Kidney epithelial cell (primary cell): ENCODE results near the gene RNF213. TPM values are rescaled to one million over a fixed set of nuclear protein-coding genes. Genes with fewer than 3 reads are reported as not detected.

Source experiments
- DNase-seq: peaks from one replicate; pipeline ENCODE4 v3.0.0-alpha.2; 2010; ENCODE audit warnings: low read depth
- H3K27me3 ChIP-seq: 2 replicates; pipeline ENCODE4 v1.6.0; 2011; ENCODE audit warnings: low read length; ENCODE audit not compliant: control insufficient read depth, insufficient read depth
- H3K36me3 ChIP-seq: 2 replicates; pipeline ENCODE4 v1.5.1; 2011; ENCODE audit warnings: low read length; ENCODE audit not compliant: control insufficient read depth, insufficient read depth
- H3K4me3 ChIP-seq: 2 replicates; pipeline ENCODE4 v1.5.1; 2011; ENCODE audit warnings: low read depth, mild to moderate bottlenecking, control low read depth, low read length
- CTCF ChIP-seq: IDR thresholded peaks from 2 replicates; pipeline ENCODE4 v1.5.1; 2011; ENCODE audit warnings: mild to moderate bottlenecking, moderate library complexity, low read length, control low read depth, inconsistent platforms; ENCODE audit not compliant: insufficient read depth, poor library complexity, severe bottlenecking
- total RNA-seq: library from RNA; depleted of rRNA; stranded (reverse); fragments of >200 nt; gene quantifications from 2 replicates; pipeline ENCODE4 v1.2.3, GENCODE V29; 2015

The RNF213 gene
- total RNA-seq, 1 donor from 2014 or later: 111 TPM

DNA sequence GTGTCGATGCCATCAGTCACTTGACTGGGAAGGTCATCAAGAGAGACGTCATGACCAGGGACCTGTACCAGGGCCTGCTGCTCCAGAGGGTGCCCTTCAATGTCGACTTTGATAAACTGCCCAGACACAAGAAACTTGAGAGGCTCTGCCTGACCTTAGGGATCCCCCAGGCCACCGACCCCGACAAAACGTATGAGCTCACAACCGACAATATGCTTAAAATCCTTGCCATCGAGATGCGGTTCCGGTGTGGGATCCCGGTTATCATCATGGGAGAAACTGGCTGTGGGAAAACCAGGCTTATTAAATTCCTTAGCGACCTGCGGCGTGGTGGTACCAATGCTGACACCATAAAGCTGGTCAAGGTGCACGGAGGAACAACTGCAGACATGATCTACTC lies 84.7 kb downstream of the RNF213 start:
- peaks cover 9% of the 10 kb centered on the region for H3K36me3 ChIP-seq
- TF ChIP-seq CTCF: no peak
- no peak for DNase-seq

DNA sequence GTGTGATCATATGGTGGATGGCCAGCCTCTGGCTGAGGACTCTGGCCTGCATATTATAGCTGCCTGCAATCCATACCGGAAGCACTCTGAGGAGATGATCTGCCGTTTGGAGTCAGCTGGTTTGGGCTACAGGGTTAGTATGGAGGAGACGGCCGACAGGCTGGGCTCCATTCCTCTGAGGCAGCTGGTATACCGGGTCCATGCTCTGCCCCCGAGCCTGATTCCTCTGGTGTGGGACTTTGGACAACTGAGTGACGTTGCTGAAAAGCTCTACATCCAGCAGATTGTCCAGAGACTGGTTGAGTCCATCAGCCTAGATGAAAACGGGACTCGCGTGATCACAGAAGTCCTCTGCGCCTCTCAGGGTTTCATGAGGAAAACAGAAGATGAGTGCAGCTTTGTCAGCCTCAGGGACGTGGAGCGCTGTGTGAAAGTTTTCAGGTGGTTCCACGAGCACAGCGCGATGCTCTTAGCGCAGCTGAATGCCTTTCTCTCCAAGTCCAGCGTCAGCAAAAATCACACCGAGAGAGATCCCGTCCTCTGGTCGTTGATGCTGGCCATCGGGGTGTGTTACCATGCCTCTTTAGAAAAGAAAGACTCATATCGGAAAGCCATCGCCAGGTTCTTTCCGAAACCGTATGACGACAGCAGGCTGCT lies 85.3 kb downstream of the RNF213 start:
- peaks cover 9% of the 10 kb centered on the region for H3K36me3 ChIP-seq
- no peak for DNase-seq
- TF ChIP-seq CTCF: no peak
- no peak overlapping the region for H3K4me3 ChIP-seq
- H3K27me3 ChIP-seq: no peaks in the 10 kb centered on the region

More for the DNA sequence above, 84.7 kb downstream of the RNF213 start:
- no peak overlapping the region for H3K4me3 ChIP-seq
- no peaks in the 10 kb centered on the region for H3K27me3 ChIP-seq

- no peak overlapping the region for H3K4me3 ChIP-seq
- peaks cover 8% of the 10 kb centered on the region for H3K36me3 ChIP-seq
- TF ChIP-seq CTCF: no peak
- no peaks in the 10 kb centered on the region for H3K27me3 ChIP-seq
- no peak for DNase-seq
These were observed 86.0 kb downstream of the RNF213 start for GRCh38 chr17:80346498-80347275.

DNA sequence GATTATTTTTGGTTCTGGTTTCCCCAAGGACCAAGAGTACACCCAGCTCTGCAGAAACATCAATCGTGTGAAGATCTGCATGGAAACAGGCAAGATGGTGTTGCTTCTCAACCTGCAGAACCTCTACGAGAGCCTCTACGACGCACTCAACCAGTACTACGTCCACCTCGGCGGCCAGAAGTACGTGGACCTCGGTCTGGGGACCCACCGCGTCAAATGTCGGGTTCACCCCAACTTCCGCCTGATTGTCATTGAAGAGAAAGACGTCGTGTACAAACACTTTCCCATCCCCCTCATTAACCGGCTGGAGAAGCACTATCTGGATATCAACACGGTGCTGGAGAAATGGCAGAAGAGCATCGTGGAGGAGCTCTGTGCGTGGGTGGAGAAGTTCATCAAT lies 86.9 kb downstream of the RNF213 start:
- no peaks in the 10 kb centered on the region for H3K27me3 ChIP-seq
- no peak for DNase-seq
- peaks cover 5% of the 10 kb centered on the region for H3K36me3 ChIP-seq
- no peak overlapping the region for H3K4me3 ChIP-seq
- TF ChIP-seq CTCF: no peak

- Histone ChIP-seq H3K27me3 (no peaks in the 10 kb centered on the region), H3K4me3 (no peak overlapping the region), H3K36me3 (peaks cover 5% of the 10 kb centered on the region)
- TF ChIP-seq CTCF: no peak
- no peak for DNase-seq
These were observed 87.3 kb downstream of the RNF213 start for GRCh38 chr17:80347948-80348351.
